CD4-positive, alpha-beta T cell treated with Interleukin-21 for 1 hour (primary cell): ENCODE results near the gene TSTD2.

Experiments used
- DNase-seq: peaks from one replicate; pipeline ENCODE4 v3.0.0-alpha.2; 2020

The TSTD2 gene

DNA sequence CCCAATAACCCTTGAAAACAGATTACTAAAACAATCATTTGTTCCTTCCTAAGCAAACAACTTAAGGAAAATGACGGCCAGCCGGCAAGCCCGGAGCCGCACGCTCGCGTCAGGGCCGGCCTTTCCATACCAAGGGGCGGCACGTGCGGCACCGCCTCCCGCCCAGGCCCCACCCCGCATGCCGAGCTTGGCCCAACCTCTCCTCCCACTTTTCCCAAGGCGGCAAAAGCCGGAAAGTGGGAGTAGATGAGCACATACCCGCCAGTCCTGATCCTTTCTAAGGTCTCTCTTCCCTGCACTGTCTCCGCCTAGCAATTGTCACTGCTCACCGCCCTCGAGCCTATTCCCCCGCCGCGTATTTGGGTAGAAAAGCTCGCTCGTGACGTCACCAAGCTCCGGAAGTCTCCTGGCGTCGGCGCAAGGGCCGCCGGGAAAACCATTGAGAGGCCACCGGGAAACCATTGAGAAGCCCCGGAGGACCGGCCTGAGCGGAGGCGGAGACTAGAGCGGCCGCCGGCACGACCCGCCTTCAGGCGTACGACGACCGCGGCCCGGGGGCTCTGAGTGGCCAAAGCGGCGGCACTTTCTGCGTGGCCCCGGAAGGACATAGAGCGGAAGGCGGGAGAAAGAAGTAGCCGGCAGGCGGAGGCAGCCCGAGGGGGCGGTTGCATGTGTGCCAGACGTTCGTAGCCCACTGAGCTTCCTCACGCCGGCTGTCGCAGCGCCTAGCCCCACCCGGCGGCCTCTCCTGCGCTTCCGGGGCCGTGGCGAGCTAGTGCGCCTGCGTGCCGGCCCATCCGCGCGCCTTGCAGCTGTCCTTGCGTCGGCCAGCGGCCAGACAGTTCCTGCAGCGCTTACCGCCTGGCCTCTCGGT is at the start of gene TSTD2, which contains the start of gene NCBP1:
TSTD2 (minus strand) TSS at position 384 of the 874 bp plus-strand sequence. CDS start 5,806 bp downstream, outside the sequence.
NCBP1 (plus strand) TSS at position 837 of the 874 bp plus-strand sequence. CDS start 61 bp downstream, outside the sequence.
- DNase-seq: peak; percentile 97

DNA sequence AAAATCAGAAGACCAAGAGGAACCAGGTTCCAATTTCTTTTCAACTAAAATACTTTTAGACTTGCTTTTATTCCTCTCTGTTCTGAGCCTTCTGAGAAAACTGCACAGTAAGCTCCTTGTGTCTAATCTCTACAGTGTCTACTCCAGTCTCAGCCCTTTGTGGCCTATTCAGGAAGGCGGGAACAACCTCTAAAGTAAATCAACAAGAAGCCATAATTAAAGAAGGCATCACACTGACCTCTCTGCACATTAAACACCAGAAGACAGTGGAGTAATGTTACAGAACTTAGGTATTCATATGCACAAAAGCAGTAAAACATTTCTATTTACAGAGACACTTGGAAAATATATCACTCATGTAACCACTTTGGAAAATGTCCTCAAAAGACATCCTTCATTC is 49.1 kb upstream of the TSTD2 start:
- no peak for DNase-seq

DNA sequence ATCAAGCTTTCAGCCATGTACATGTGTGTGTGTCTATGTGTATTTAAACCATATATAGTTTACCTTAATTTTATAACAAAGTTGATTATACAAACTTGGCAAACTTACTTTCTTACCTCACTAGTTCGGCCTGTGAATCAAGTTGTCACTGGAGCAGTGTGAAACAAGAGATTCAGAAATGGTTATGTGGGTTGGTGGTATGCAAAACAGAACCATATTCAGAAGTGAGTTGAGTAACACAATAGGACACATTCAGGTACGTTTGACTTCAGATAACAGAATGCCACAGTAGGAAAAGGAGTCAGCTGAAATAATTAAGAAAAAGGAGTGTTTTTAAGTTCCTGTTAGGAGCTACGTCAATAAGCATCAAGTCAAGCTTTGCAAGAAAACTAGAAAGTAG is 42.5 kb upstream of the TSTD2 start:
- no peak for DNase-seq

DNA sequence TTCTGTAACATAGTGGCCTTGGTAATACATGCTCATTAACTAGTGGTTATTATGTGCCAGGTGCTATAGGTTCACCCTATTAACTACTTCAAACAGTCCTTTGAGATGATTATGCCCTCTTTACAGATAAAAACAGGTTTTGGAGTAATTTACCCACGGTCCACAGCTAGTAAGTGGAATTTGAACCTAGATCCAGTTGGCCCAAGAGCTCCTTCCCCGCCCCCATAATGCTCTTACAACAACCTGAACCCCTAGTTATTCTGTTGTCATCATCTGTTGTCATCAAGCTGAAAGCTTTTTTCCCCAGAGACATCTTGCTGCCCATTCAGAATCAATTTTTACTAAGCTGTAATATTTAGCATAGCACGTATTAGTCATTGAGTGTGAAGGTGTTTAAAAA is 40.8 kb upstream of the TSTD2 start:
- DNase-seq: no peak

DNA sequence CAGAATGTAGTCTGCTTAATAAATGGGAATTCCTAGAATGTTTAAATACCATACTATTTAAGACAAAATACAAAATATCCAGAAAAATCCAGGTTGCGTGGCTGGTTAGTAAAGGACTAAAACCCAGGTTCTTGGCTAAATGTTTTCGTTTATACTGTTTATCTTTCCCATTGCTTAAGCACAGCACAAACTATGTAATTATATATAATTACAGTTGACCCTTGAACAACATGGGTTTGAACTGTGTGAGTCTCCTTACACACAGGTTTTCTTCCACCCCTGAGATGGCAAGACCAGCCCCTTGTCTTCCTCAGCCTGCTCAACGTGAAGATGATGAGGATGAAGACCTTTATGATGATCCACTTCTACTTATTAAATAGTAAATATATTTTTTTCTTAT is 39.2 kb upstream of the TSTD2 start:
- no peak for DNase-seq

DNA sequence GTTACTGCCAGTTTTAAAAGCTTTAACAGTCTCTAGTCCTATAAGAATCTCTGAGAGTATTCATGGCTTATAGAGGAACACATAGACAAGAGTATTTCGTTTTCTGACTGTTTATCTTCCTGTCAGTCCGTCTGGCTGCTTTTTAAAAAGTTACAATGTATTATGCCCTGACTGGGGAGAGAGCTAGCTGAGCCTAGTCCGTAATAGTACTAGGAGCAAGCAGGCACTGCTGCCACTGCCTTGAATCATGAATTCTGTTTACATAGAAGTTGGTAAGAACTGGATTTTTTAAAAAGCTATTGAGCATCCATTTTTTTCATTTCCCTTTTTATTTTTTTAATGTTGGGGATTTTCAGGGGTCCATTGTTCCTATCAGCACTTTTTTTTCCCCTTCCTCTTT is 37.4 kb upstream of the TSTD2 start:
- DNase-seq: no peak

DNA sequence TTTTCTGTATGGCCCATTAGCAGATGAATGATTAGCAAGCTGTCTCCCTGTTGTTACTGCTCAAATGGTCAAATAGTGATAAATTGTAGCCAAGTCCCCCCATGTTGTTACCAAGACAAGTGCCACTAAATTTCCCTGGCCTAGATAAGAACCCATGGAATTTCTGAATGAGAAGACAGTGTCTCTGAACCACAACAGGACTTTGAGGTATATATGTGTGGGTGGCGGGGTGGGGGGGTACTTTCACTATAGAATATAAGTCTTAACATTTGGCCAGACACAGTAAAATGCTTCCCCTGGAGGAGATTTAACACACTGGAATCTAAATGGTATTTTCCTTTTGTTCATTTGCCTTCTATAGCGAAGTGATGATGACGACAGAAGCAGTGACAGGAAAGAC is 35.3 kb upstream of the TSTD2 start:
- DNase-seq: no peak

DNA sequence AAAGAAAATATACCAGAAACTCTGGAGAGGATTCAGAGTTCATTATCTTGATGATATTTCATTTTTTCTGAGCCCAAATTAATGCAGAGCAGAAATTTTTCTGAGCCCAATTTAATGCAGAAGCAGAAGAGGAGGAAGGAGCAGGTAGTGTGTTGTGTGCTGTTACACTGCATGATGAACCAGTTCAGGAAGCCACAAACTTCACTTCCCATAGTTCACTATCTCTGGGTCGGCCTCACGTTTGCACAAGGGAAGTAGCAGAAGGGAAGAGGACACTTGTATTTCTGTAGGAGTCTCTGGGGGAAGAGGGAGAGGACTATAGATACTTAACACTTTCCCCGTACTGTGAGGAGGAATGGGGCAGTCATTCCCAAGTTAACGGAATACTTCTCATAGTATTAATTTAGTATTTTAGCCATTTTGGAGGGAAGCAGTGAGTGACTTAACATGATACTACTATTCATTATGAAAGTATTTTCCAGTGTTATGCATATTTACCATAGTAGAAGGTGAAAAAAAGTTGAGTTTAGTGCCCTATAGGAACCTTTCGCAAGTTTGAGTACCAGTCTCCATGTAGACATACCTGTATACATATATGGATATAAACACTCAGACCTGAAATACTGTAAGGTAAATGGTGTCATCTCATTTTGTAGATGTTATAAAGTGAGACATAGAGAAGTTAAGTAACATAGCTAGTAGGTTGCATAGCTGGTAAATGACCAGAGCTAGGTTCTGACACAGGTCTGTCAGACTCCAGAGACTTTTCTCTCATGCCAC is 33.9 kb upstream of the TSTD2 start:
- DNase-seq: no peak

DNA sequence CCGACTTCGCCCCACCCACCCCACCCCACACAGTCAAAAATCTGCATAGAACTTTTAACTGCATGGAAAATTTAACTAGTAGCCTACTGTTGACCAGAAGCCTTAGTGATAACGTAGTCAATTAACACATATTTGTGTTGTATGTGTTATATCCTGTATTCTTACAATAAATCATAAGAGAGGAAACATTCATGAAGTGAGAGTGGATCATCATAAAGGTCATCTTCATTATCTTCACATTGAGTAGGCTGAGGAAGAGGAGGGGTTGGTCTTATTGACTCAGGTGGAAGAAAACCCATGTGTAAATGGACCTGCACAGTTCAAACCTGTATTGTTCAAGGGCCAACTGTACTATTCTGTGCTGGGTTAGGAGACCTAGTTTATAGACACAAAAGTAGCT is 32.6 kb upstream of the TSTD2 start:
- DNase-seq: no peak

DNA sequence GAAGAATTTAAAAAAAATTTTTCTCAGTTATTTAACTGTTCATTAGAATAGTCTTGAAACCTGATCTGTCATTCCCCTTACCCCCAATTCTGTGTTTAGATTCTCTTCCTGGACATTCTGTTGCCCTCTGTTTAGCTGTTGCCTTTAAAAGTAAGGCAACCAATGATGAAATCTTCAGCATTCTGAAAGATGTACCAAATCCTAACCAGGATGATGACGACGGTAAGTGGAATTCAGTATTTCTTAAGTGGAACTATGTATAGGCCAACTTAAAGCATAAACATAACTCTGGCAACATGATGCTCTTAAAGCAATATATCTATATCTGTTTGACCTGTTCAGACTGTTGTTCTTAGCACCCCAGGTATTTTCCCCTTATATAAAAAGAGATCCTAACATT is 27.7 kb upstream of the TSTD2 start:
- no peak for DNase-seq

DNA sequence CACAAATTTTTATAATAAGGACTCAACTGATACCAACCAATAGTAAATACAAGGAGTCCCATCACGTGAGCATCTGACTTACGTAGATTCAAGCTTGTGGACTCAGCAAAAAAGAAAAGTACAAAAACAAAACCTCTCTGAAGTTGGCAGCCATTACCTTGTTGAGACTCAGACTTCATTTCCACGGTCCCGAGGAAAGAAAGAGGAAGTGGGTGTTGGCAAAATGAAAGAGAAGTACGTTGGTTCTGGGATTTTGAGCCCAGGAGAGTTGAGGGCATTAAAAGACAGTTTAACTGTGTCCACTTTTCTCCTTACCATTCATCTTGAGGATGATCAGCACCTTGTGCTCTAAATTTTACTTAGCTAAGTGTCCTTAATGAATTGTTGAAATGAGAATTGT is 27.2 kb upstream of the TSTD2 start:
- DNase-seq: no peak

DNA sequence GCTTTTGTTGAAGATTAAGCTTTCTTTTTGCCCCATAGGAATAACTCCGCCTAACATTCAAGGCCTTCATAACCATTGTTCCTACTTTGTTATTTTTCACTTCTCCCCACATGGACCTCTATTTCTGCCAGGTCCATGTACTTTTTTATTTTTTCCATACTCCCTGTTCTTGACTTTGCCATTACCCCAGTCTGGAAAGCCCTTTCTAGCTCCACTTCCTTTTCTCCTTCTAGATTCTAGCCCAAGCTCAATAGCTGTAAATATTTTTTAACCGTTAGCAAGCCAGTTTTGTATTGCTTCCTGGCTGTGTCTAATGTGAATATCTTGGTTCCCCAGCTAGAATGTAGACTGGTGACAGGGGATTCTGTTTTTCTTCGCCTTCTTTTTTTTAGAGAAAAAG is 26.6 kb upstream of the TSTD2 start:
- DNase-seq: no peak

DNA sequence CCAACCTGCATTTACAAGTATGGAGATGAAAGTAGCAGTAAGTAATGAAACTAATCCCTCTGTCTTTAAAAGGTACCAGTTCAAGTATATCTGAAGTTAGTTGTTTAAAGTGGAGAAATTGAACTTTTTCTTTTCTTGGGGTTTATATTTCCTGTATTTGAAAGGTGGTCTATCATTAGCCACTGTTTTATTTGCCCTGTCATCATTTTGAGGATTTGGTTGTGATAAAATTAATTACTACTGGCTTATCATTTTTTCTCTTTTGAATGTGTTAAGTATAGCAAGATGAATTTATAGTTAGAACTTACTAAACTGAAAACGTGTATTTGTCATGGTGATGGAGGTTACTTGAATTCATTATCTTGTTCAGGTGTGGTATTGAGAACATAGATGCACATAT is 25.5 kb upstream of the TSTD2 start:
- no peak for DNase-seq

DNA sequence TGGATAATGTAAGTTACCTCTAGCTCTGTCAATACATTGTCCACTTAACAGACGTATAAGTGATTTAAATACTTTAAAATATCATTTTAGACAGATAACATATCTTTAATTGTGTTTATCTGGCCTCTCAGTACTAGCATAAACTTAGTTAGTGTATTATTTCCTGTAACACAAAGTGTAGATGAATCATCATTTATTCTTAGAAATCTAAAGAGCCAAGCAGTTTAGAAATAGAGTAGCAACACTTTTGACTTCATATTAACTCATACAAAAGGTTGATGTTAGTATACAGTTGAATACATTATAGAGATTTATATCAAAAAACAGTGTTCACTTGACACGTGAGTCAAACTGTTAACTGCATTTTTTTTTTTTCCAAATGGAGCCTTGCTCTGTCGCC is 18.5 kb upstream of the TSTD2 start:
- DNase-seq: no peak

DNA sequence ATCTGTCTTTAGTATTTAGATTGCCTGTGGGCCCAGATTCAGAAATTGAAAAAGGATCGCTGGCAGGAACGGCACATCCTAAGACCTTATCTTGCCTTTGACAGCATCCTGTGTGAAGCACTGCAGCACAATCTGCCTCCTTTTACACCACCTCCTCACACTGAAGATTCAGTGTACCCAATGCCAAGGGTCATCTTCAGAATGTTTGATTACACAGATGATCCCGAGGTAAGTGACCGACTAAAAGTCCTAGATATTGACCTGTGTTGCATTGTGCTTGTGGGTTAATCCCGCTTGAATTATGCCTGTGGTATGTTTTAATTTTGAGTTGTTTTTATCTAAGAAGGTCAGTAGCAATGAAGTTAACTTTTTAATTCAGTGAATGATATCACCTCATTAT is 14.8 kb upstream of the TSTD2 start:
- DNase-seq: no peak

DNA sequence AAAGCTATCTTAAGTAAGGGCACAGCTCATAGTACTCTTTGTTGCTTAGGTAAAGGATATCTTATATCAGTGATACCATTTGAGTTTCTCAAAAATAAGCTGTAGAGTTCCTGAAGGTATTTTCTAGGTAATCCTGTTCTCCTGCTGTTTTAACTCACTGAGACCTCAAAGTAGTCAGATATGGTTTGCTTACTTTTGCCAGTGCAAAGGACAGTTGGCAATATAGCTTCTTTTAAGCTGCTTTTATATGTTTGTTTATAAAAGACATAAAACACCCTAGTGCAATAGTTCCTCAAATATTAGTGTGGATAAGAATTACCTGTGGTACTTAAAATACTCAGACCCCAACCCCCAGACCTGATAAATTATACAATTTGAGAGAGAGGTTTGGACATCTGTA is 12.6 kb upstream of the TSTD2 start:
- no peak for DNase-seq

DNA sequence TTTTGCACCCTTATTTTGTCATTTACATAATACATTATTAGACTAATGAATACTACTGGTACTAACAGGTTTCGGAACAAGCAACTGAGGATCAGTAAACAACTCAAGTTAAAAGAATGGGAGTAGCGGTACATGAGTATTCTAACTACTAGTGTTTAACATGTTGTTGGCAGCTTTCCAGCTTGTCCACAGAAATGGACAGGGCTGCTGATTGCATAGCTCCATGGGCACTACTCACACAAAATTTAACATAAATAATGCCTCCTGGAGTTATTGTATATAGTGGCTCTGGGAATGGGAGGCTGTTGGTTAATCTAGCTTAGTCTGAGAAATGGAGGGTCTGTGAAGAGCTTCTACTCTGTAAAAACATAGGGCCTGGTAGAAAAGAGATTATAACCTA is 7.2 kb upstream of the TSTD2 start:
- no peak for DNase-seq

DNA sequence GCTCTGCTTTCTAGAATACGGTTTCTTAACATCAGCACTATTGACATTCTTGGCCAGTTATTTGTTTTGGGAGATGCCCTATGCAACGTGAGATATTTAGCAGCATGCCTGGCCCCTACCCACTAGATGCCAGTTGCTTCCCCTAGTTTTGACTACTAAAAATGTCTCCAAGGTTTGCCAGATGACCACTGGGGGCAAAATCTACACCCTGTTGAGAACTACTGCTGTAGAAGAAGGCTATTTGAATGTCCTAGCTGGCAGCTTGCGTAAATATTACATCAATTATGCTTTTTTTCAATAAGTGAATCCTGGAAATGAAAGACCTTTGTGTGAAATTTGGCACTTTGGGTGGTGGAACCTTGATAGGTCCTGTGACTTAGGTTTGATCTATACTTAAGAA is 5.5 kb upstream of the TSTD2 start:
- no peak for DNase-seq

DNA sequence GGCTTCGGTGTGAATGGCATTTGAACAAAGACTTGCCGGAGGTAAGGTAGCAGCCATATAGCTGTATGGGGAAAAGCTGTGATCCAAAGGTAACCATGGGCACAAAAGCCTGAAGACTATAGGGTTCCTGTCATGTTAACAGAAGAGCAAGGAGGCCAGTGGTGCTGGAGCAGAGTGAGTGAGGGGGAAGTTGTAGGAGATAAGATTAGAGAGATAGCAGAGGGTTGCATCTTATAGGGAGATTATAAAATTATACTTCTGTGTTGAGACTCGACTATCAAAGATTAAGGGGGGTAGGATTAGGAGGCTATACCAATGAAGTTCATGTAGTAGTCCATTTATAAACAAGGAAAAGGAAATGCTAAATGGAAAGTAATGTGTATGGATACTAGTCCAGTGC is 3.7 kb upstream of the TSTD2 start:
- DNase-seq: no peak

DNA sequence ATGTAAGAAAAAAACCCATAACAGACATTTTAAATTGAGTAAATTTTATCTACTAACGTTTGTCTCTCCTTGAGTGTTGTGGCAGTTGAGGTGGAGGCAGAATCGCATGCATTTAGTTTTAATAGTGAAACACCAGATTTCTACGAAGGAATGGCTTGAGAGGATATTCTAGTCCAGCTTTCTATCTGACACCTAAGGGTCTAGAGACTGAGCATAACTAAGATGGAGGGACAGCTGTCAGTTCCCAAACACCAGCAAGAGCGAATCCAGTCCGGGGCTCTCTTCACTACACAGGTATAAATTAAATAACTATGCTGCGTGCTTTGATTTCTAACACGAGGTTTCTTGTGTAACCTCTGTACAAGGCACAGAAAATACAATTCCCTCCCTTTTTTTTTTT is 1.9 kb upstream of the TSTD2 start:
- DNase-seq: no peak

DNA sequence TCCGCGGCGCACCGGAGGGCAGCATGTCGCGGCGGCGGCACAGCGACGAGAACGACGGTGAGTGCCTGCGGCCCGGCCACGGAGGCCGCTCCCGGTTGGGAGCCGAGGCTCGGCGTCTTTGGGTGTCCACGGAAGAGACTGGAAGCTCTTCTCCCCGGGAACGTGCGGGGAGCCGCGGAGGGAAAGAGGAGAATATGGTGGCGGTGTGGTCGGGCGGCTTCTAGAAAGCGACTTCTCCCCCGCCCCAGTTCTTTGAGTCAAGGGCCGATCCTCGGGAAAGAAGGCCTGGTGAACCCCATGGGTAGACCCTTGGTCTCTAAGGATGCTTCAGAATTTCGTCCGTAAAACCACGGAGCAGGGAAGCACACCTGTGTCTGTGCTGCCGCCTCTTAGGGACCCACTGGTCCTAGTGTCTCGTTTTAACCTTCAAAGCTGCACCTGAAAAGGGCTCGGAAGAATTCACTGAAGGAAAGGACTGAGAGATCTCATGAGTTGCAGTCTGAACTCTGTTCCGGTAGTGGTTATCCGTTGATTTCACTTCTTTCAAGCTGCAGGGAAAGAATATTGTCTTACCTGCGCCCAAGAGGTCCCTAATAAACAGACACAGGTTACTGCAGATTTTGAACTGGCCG is 807 bp upstream of the TSTD2 start:
- DNase-seq: peak; percentile 19

DNA sequence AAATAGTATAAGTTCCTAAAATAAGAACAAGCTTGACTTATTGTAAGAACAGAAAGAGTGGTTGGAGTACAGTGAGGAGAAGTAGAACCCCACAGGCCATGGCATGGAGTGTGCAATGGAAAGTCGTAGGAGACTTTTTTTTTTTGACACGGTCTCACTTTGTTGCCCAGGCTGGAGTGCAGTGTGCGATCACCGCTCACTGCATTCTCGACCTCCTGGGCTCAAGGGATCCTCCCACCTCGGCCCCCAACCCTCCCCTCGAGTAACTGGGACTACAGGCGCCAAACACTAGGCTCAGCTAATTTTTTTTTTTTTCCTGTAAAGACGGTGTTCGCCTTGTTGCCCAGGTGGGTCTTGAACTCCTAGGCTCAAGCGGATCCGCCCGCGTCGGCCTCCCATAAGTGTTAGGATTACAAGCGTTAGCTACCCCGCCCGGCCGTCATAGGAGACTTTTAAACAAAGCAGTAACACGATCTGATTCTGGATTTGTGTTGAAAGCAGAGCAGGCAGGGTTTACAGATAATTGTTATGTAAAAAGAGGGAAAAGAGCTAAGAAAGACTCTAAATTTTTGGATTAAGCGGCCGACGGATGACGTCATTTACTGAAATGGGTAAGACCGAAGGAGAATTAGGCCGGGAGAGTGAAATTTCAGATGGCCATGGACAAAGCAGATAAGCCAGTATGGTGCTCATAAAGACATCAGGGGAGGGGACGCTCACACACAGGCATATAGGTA is 752 bp downstream of the TSTD2 start:
- DNase-seq: no peak

DNA sequence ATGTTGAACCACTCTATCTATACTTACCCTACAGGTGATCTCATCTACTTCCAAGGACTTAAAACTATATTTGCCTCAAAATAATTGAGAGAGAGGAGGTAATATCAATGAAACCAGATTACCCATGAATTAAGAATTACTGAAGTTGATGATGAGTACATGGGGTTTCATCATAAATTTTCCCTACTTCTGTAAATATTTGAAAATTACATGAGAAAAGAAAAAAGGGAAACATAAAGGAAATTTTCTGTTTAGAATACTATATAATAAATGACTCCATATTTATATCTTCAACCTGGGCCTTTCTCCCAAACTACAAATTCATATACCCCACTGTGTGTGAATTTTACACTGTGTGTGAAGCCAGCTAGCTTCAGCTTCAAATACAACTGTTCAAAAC is 2.6 kb downstream of the TSTD2 start:
- no peak for DNase-seq
